KMS-11 (cell line): ENCODE results near the gene AMHR2.

ENCODE experiments used
- H2AFZ ChIP-seq: fragments of 200-600 bp; sonication (generic); 2 replicates; pipeline ENCODE4 v1.6.1; 2016; ENCODE audit warnings: antibody characterized with exemption, mixed run types, low read depth
- H3K27ac ChIP-seq: fragments of 200-600 bp; sonication (generic); 2 replicates; pipeline ENCODE4 v1.6.1; 2016; ENCODE audit warnings: mild to moderate bottlenecking, mixed run types
- H3K27me3 ChIP-seq: fragments of 200-600 bp; sonication (generic); 2 replicates; pipeline ENCODE4 v1.6.1; 2017; ENCODE audit warnings: mild to moderate bottlenecking, low read depth, mixed run types, moderate library complexity; ENCODE audit not compliant: insufficient read depth
- H3K36me3 ChIP-seq: fragments of 200-600 bp; sonication (generic); 2 replicates; pipeline ENCODE4 v1.6.1; 2017; ENCODE audit warnings: mild to moderate bottlenecking, mixed run types; ENCODE audit not compliant: insufficient read depth
- H3K4me1 ChIP-seq: fragments of 200-600 bp; sonication (generic); 2 replicates; pipeline ENCODE4 v1.6.1; 2016; ENCODE audit warnings: mild to moderate bottlenecking, low read depth, mixed run types; ENCODE audit not compliant: poor library complexity, severe bottlenecking
- H3K4me2 ChIP-seq: fragments of 200-600 bp; sonication (generic); 2 replicates; pipeline ENCODE4 v1.7.0; 2016; ENCODE audit warnings: mild to moderate bottlenecking, mixed run types
- H3K4me3 ChIP-seq: fragments of 200-600 bp; sonication (generic); IDR thresholded peaks from 2 replicates; pipeline ENCODE4 v1.6.1; 2017; ENCODE audit warnings: low read depth, low read length, mixed read lengths; ENCODE audit not compliant: insufficient read depth
- H3K79me2 ChIP-seq: fragments of 200-600 bp; sonication (generic); 2 replicates; pipeline ENCODE4 v1.6.1; 2016; ENCODE audit warnings: low read depth, mixed run types; ENCODE audit not compliant: insufficient read depth
- H3K9ac ChIP-seq: fragments of 200-600 bp; sonication (generic); 2 replicates; pipeline ENCODE4 v1.6.1; 2016; ENCODE audit warnings: mild to moderate bottlenecking, mixed run types
- H4K20me1 ChIP-seq: fragments of 200-600 bp; sonication (generic); 2 replicates; pipeline ENCODE4 v1.6.1; 2016; ENCODE audit warnings: mild to moderate bottlenecking, mixed run types; ENCODE audit not compliant: insufficient read depth
- CTCF ChIP-seq: fragments of 200-600 bp; sonication (generic); conservative IDR thresholded peaks from 2 replicates; pipeline ENCODE4 v1.6.1; 2017; ENCODE audit warnings: low read depth, mild to moderate bottlenecking, antibody characterized with exemption, low read length, moderate library complexity, mixed read lengths

The AMHR2 gene

GRCh38 chr12:53379389-53380103 lies 44.1 kb upstream of the AMHR2 start:
- Histone ChIP-seq H4K20me1 (no peaks in the 10 kb centered on the region), H3K9ac (peak overlapping the region; percentile 85), H3K27me3 (no peaks in the 10 kb centered on the region), H3K4me1 (peaks cover 49% of the 10 kb centered on the region), H3K79me2 (peaks cover 39% of the 10 kb centered on the region), H3K4me3 (no peak overlapping the region), H2AFZ (peak overlapping the region; percentile 64), H3K36me3 (no peaks in the 10 kb centered on the region; the same call in 1 of the 2 replicates), H3K27ac (peak overlapping the region; percentile 80), H3K4me2 (peak overlapping the region; percentile 65)
- TF ChIP-seq CTCF: no peak; the same call in 1 of the 2 replicates

GRCh38 chr12:53380104-53380793 lies 43.4 kb upstream of the AMHR2 start, which contains the start of gene SP1:
Gene SP1 (plus strand): TSS chr12:53380176. CDS start chr12:53380292, 116 bp downstream.
- peak within 1 kb of the TSS; percentile 80 for H3K27ac ChIP-seq
- no peaks in the 10 kb centered on the region; the same call in 1 of the 2 replicates for H3K36me3 ChIP-seq
- peak within 1 kb of the TSS; percentile 85 for H3K9ac ChIP-seq
- peak within 1 kb of the TSS; percentile 68 for H3K4me3 ChIP-seq
- peak within 1 kb of the TSS; percentile 79 for H3K4me2 ChIP-seq
- no peaks in the 10 kb centered on the region for H3K27me3 ChIP-seq
- peaks cover 46% of the 10 kb centered on the region for H3K79me2 ChIP-seq
- peaks cover 55% of the 10 kb centered on the region for H3K4me1 ChIP-seq
- H4K20me1 ChIP-seq: no peaks in the 10 kb centered on the region
- no peak for TF ChIP-seq CTCF
- peak within 1 kb of the TSS; percentile 64 for H2AFZ ChIP-seq

GRCh38 chr12:53380794-53381730 lies 42.6 kb upstream of the AMHR2 start:
- H3K4me3 ChIP-seq: peak overlapping the region; percentile 68
- H3K27ac ChIP-seq: peak overlapping the region; percentile 21; the same call in 1 of the 2 replicates
- H3K79me2 ChIP-seq: peaks cover 54% of the 10 kb centered on the region
- H3K36me3 ChIP-seq: no peaks in the 10 kb centered on the region; the same call in 1 of the 2 replicates
- H3K27me3 ChIP-seq: no peaks in the 10 kb centered on the region
- H3K9ac ChIP-seq: peak overlapping the region; percentile 36
- peak overlapping the region; percentile 79 for H3K4me2 ChIP-seq
- H2AFZ ChIP-seq: peak overlapping the region; percentile 19; the same call in 1 of the 2 replicates
- no peak for TF ChIP-seq CTCF
- peaks cover 62% of the 10 kb centered on the region for H3K4me1 ChIP-seq
- H4K20me1 ChIP-seq: no peaks in the 10 kb centered on the region
